ENCODE measurements around the gene SPNS2.

The SPNS2 gene

DNA sequence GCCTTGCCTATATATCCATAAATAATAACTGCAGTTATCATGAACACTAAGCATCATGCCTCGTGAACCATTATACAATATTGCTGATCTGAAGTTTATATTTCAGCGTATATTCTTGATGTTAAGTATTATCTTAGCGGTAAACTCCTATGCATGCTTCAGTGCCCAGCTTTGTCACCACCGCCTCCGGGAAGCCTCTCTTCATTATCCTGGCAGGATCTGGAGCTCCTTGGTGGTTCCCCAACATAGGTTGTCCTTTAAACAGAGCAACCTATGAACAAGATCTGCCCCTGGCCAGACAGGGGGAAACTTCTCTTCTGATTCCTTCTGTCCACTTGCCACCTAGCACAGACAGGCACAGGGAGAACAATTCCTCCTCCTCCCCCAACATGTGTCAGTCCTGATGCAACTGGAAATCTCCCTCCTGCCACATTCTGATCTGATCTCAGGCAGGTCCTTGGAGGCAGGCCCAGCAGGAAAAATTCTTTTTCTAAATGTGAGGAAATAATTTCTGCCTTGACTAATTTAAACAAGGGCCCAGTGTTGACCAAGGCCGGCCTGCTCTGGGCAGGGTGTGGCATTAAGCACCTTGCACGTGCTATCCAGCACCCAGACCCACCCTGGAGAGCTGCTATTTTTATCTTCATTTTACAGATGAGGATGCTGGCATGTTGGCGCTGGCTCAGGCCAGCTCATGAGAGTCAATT, 22.4 kb downstream of the SPNS2 start:
- no peak for DNase-seq

- no peak for DNase-seq
Measured at GRCh38 chr17:4522661-4523060, 24.0 kb downstream of the SPNS2 start.

- DNase-seq = no peak
Measured at GRCh38 chr17:4523946-4524345, 25.3 kb downstream of the SPNS2 start.

GRCh38 chr17:4525691-4526397, 27.2 kb downstream of the SPNS2 start:
- no peak for DNase-seq

DNA sequence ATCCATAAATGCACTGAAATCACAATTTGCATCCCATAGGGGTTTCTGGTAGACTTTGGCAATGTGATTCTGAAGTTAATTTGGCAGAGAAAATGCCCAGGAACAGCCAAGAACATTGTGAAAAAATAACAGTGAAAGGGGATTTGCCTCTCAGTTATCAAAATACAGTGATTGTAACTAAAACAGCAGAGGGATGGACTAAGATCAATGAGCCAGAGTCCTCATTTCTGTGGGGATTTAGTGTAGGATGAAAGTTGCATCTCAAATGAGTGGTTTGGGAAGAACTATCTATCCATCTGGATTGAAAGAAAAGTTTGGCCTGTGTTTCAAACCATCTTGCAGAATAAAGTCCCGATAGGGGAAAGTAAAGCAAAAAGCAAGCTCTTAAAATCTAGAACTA, 28.5 kb downstream of the SPNS2 start:
- DNase-seq = no peak

GRCh38 chr17:4527566-4528125, 29.0 kb downstream of the SPNS2 start:
- no peak for DNase-seq

DNA sequence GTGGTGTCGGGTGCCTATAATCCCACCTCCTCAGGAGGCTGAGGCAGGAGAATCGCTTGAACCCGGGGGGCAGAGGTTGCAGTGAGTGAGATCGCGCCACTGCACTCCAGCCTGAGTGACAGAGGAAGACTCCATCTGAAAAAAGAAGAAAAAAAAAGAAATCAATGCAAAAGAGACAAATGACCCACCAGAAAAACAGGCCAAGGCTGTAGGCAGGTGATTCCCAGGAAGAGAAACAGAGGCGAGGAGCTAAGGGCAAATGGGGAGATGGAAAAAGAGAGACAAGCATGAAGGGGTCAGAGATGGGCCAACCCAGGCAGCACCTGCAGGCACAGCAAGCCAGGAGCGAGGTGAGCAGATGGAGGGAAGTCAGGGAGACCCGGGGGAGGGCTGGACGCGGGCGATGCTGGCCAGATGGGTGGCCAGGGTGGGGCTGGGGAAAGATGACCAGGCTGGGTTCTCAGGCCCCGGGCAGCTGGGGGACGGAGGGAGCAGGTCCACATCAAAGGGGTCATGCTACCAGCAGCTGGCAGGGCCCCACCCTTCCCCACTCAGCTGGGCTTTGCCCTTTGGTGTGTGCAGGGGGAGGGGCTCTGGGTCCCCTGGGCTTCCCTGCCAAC, 31.0 kb downstream of the SPNS2 start:
- no peak for DNase-seq

DNA sequence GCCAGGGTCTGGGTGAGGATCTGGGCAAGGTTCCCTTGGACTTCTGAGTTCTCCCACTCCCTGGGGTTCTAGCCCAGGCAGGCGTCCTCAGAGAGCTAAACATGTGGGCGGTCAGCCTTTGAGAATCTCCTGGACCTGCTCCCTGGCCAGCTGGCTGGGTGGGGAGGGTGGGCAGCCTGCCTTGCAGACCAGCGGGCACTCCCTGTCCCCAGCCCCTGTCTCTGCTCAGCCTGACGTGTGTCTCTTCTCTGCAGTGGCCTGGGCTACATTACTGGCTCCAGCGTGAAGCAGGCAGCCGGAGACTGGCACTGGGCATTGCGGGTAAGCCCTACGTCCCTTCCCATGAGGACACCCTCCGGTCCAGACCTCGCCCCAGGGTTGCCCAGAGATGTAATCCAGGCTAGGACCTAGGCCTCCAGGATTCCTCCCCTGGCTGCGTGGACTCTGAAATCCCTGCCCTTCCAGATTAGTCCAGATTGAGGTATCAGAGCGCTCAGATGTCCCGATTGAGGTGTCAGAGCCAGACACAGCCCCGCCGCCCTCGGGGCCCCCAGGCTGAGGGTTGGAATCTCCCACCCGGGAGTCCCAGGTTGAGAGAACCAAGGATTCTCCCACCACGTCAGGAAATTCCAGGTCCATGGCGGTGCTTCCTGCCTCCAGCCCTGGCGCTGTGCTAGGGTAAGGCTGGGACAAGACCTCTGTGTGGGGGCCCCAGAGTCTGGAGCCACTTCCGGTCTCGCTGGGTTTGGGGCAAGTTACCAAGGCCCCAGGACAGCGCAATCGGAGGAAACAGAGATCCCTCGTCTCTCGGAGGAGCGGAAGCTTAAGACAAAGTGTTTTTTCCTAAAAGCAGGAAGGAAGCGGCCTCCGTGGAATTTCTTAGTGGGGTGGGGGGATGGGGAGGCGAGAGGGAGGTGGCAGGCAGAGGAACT, 32.4 kb downstream of the SPNS2 start:
- no peak for DNase-seq

GRCh38 chr17:4531988-4532736, 33.5 kb downstream of the SPNS2 start:
- DNase-seq = no peak

DNA sequence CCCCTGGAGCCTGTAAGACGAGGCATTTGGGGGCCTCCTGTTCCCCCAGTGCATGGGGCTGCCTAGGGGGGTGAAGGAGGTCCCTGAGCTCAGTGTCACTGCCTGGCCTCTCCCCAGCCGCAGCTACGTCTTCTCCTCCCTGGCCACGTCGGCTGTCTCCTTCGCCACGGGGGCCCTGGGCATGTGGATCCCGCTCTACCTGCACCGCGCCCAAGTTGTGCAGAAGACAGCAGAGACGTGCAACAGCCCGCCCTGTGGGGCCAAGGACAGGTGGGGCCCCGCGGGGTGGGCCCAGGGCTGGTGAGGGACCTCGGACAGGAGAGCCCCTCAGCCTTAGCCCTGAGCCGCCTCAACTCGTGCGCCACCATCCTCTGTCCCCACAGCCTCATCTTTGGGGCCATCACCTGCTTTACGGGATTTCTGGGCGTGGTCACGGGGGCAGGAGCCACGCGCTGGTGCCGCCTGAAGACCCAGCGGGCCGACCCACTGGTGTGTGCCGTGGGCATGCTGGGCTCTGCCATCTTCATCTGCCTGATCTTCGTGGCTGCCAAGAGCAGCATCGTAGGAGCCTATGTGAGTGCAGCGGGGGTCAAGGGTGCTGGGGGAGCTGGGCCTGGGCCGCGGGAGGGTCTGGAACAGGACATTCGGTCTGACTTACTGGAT, 34.3 kb downstream of the SPNS2 start:
- no peak for DNase-seq

- no peak for DNase-seq
Measured at GRCh38 chr17:4533523-4534504, 35.1 kb downstream of the SPNS2 start.

GRCh38 chr17:4534515-4534914, 35.8 kb downstream of the SPNS2 start:
- DNase-seq = no peak

DNA sequence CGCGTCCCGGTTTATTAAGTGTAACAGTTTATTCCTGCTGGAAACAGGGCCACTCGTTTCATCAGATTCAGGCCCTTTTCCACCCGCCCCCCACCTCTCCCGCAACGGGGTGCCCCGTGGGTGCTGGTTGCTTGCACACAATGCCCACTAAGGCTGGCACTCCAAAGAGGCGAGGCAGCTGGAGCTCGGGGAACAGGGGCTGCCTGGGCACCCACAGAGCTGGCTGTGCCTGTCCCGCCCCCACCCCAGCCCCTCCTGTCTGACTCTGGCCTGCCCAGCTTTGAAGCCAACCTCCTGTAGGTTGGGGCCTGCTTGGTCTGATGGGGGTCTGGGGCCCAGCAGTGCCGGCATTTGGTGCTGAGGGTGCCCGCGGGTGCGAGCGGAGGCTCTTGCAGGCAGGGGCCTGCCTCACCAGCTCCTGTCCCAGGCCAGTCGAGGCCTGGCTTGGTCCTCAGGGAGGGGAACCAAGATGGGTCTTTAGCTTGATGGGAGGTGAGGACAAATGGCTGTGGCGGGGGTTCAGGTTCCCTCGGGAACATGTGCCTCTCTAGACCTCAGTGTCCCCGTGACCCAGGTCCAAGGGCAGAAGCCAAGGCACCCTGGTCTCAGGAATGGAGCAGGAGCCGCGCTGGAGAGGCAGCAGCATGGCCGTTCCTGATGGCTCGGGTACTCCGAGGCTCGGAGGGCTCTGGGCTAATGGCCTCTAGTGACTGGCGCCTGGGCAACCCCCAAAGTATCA, 36.4 kb downstream of the SPNS2 start:
- no peak for DNase-seq

GRCh38 chr17:4535667-4536258, 37.1 kb downstream of the SPNS2 start:
- DNase-seq = no peak

DNA sequence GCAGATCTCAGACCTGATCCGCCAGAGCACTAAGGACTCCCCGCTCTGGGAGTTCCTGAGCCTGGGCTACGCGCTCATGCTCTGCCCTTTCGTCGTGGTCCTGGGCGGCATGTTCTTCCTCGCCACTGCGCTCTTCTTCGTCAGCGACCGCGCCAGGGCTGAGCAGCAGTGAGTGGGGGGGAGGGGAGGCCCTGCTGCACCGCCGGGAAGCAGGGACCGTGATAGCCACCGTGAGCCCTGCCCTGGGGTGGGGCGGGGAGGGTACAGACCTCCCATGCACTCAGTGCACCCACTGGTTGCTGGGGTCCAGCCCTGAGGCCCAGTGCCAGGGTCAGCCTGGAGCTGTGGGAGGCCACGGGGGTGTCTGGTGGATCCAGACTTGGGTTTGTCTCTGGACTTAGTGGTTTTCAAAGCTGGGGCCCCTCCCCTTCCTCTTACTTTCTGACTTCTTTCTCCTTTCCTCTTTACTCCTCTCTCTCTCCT, 37.6 kb downstream of the SPNS2 start:
- no peak for DNase-seq

DNA sequence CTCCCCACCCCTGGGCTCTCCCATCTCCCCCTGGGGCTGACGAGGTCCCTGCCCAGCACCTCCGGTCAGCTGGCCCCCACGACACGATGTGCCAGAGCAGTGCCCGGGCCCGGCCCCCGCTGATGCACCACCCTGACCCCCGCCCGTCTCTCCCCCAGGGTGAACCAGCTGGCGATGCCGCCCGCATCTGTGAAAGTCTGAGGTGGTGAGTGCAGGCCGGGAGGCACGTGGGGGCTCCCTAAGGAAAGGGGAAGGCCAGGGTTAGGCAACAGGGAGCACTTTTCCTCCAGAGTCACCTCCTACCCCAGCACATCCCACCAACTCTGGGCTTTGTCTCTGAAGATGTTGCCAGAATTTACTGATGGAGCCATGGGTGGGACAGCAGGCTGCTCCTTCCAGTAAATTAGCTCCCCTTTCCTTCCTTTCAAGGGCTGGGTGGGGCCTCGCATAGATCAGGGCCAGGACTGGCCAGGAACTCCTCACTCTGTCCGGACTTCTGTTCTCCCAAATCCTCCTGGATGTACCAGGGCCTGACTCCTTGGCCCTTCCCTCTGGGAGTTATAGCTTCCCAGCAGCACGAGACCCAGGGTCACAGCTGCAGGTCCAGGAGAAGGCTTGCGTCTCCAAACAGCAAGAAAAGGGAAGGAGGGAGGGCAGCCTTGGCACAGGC, 38.2 kb downstream of the SPNS2 start:
- DNase-seq = no peak

DNA sequence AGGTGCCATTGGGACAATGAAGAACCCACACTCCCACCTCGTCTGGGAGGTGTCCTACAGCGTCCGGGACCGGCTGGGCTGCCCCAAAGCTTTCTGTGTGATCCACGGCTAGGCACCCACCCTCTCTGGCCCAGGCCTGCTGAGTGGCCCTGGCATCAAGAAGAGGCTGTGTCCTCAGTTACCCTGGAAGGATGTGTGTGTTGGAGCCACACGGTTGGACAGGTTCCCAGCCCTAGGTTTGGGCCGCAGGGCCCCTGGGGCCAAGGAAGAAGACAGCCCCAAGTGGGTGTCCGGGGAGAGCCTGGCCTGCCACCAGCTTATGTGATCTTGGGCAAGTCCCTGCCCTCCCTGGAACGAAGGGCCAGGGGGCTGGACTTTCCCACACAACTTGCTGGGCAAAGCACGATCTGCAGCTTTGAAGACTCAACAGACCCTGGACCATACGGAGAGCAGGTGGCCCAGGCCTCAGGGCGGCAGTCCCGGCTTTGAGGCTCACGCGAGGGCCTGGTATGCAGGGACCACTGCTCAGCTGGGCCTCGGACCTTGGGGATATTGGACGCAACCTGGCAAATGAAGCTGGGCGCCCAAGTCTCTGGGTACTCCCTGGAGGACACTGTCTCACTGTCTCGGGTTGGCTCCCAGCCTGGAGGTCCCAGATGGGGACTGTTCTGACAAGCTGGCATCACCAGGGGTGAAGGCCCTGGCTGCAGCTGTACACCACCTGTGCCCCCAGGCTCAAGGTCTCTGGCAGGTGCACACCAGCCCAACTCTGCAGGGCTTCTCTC, 39.0 kb downstream of the SPNS2 start:
- DNase-seq = no peak
